Suppressor macrophage treated with lipopolysaccharide for 4 hours (primary cell): ENCODE measurements around the gene FAM118B.

Source experiments
- DNase-seq: peaks from one replicate; pipeline ENCODE4 v3.0.0-alpha.2; 2020

FAM118B gene

DNA sequence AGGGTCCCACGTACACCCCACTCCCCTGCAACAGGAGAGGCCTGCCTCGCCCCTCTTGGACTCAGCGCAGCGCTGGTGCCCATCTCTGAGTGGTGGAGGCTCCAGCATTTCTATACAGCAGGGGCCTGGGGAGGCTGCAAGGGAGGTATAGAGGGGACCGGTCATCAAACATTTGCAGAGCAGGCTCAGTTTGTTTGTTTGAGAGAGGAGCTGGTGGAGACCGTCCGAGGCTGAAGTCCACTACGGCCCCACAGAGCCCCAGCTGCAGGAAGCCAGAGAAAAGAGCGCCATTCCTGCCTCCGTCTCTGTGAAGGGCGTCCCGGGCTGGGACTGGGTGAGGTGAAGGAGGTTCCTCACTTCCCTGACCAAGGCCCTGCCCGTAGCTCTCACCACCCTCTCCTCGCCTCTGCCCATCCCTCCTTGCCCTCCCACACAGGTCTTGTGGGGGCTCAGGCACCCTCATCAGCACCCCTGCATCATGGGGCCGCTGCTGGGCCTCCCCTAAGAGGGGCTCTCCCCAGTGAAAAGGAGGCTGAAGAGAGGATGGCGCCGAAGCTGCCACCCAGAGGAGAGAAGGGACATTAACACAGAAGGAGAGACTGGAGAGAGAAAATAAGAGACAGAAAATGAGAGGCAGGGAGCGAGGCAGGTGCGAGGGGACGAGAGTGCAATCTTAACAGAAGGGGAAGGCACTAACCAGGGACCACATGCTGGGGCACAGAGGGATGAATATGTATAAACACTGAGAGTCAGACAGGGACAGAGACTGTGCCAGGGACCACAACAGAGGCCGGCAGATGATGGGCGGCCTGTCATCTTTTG lies 24.7 kb upstream of the FAM118B start:
- no peak for DNase-seq

DNA sequence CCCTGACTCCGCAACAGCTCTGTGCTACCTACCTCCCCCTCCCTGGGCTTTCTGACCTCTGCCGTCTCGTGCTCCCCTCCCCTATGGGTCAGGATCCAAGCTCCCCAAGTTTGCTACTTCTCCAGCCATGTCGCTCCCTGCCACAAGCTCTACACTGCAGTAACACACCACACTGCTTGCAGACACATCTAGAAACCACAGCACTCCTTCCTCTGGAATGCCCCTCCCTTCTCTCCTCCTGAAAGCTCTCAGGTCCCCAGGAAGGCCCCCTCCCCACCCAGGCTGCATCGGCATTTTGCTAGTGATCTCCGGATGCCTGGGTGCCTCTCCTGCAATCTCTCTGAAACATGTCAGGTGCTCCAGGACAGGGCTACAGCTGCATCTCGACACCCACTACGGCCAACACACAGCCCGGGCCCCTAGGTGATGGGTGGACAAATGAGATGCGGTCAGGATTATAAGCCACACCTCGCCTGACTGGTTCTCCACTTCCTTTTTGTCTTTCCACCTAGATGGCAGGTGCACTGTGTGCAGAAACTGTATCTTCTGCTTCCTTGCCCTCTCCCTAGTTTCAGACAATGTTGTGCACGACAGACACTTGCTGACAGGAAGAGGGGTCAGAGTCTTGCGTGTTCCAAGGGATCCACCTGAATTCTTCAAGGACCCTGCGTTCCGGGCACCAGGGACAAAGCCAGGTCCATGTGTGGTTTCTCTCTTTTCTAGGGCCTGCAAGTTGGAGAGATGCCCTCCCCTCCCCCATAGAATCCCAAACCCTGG lies 23.1 kb upstream of the FAM118B start:
- no peak for DNase-seq

DNA sequence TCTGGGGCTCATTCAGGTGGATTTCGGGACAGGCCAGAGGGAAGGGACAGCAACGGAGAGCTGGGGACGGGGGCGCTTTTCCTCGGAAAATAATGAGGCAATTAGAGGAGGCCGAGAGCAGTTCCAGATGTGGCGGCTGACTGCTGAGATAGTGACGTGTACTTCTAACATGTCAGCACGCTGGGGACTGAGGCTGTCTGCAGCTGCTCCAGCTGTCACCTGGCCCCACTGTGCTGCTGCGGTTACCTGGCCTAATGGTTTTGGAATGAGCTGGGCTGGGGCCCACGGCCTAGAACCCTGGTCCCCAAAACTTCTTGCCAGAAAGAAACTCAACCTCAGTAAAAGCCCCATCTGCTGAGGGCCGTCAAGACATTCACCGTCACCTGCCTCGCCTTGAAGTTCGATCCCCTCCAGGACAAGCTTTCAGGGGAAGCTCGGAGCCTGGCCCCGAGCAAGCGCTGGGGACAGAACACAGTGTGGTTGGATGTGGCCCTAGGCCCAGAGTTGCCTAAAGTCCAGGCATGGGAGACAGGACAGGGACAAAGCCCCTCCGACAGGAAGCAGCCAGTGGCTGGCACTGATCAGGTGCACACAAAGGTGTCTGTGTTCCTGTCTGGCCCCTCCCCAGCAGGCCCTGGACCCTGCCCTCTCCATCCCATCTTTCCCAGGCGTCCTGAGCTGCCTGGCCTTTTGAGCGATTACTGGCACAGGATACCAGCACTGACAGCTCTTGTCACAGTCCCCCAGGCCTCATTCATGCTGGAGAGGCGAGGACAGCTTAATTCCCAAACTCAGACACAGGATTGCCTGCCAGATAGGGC lies 22.3 kb upstream of the FAM118B start:
- no peak for DNase-seq

DNA sequence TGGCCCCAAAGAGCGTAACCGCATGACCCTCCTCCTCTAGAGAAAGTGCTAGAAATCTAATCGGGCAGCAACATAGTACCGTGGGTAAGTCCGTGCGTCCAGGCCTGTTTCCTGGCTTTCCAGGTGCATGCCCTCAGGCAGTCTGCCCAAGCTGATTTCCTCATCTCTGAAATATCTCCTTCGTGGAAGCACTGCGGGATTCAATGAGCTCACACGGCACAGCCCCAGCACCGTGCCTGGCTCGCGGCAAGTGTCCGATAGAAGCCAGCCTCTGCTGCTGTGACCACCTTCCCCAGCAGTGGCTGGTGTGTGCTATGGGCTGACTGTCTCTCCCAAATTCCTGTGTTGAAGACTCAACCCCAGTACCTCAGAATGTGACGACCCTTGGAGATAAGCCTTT lies 20.8 kb upstream of the FAM118B start:
- no peak for DNase-seq

DNA sequence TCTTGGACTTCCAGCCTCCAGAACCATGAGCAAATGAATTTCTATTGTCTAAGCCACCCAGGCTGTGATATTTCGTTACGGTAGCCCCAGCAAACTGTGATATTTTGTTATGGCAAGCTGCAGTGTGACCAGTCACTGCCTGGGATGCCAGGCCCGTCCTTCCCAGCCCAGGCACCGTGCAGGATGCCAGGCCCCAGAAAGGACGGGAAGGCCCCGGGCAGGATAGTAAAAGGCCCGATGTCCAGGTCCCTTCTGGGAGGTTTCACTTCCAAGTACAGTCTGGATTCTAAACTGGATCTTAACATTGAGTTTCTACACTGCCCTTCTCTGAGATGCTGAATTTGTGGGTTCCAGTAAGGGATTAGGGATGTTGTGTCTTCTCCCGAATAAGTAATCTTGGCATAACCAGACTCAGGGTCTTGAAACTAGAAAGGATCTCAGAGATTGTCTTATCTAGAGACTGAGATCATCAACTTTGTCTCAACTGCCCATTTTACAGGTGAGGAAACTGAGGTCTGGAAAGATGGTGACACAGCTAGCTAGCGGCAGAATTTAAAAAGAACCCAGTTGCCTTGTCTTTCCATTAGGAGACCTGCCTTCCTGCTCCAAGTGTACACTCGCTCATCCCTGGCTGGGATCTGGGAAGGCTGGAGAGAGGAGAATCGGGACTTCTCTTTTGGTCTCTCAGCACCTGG lies 20.1 kb upstream of the FAM118B start:
- DNase-seq: no peak

DNA sequence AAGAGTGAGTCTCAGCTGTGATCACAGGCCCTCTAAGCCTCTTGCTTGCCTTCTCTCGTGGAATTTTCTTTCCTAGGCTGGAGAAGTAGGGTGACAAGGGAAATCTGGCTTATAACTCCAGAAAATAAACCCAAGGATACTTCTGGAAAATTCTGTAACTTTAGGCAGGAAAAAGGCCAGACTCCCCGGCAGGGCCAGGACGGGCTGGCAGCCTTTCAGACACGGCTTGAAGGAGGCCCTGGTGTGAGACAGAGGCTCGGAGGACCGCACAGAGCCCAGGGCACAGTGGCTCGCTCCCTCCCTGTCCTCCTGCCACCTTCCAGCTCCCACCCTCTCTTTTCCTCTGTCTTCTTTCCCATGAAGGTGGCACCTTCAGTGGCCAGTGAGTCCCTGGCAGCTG lies 19.2 kb upstream of the FAM118B start:
- no peak for DNase-seq

DNA sequence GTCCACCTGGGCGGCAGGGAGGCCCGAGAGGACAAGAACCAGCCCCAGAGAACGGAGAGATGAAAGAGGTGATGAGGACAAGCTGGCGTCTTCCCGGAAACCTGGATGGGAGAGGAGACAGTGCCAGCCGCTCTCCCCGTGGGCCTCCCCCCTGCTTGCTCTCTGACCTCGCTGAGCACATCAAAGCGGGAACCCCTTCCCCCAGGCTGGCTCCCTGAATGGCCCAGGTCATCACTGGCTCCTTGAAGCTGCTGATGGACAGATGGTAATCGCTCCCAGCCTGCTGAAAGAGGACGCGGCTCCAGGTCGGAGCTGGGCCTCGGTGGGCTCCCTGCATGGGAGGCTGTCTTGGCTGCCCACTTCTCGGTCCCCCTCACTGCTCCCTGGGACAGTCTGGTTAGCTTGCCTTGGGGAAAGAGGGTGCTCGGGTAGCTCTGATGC lies 18.5 kb upstream of the FAM118B start:
- DNase-seq: no peak

DNA sequence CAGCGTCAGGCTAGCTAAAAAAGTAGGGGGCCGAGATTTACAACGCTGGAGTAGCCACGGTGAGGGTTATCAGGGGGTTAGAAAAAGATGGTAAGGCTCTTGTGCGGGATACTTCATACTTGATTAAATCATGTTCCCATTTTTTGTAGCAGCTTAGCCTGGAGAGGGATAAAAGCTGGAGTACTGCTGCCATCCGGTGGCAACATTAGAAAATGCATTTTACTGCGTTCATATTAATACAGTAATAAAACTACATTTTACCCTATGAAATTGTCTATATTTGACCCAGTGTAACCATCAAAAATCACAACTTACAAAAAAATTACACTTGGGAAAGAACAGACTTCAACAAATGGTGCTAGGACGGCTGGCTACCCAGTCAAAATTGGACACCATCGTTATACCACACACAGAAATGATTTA lies 17.4 kb upstream of the FAM118B start:
- DNase-seq: peak; percentile 59

DNA sequence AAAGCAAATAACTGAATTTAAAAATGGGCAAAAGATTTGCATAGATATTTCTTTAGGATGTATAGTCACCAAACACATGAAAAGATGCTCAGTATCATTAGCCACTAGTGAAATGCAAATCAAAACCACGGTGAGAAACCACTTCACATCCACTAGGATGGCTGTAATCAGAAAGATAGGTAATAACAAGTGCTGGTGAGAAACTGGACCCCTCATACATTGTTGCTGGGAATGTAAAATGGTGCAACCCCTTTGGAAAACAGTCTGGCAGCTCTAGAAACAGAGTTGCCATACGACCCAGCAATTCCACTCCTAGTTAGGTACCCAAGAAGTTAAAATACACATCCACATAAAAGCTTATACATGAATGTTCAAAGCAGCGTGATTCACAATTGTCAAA lies 16.5 kb upstream of the FAM118B start:
- no peak for DNase-seq

DNA sequence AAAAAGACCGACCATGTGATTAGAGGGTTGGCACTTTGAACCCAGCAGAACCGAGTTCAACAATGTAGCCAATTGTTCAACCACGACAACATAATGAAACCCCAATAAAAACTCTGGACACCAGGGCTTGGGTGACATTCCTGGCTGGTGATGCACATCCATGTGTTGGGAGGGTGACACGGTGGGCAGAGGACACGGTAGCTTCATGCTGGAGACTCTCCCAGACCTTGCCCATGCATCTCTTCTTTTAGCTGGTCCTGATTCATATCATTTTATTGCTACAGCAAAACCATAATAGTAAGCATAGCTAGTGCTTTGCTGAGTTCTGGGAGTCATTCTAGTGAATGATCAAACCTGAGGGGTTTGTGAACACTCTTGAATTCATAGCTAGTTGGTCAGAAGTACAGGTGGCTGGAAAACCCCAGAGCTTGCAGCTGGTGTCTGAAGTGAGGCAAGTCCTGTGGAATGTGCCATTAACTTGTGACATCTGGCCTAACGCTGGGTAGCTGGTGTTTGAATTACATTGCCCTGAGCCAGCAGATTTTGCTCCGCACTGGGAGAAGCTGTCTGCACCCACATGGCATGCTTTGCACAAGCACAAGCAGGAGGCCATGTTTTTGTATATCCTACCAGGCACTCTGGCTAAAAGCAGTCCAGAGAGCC lies 14.2 kb upstream of the FAM118B start:
- DNase-seq: no peak

DNA sequence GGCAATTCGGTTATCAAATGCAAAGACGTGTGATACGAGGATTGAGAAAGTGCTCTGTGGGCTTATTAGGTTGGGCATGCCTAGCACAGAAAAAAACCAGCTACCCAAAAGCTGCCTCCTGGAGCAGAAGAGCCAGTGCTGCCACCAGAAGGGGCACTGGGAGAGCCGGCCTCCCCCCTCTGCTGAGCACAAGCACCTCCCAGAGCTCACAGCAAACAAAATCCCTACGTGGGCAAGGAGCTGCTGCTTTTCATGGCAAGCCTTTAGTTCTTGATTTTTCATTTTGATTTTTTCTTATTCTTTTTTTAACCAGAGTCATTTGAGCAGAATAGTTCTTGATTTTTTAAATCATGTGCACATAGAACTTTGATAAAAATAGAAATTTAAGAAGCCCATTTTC lies 12.9 kb upstream of the FAM118B start:
- DNase-seq: no peak

DNA sequence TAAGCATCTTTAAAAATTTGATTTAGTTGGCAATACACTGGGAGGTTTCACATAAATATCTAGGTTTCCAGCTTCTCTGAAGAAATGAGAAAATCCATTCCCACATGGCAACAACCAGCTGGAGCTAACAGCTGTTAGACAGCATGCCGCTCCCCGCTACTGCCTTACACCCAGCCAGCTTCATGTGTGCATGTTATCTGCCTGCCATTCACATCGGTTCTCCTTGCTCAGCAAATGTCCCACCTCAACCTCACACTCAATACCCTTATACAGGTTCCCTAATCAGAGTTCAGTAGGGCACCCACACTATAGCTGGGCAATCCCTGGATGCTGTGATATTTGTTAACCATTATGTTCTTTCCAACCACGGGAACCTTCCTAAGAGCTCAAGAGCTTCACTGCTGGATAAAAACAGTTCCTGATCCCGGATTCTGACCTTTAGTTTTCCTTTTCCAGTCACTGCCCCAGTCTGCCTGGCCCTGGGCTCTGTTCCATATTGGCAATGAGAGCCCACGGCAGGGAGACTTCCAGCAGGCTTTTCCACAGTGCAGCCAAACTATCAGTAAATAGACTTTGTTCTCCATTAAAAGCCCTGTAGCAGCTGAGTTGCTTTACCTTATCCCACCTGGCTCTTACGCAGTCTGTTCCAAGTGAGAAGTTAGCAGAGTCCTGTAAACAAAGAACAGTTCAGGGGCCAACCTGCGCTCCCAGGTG lies 8.8 kb upstream of the FAM118B start:
- no peak for DNase-seq

DNA sequence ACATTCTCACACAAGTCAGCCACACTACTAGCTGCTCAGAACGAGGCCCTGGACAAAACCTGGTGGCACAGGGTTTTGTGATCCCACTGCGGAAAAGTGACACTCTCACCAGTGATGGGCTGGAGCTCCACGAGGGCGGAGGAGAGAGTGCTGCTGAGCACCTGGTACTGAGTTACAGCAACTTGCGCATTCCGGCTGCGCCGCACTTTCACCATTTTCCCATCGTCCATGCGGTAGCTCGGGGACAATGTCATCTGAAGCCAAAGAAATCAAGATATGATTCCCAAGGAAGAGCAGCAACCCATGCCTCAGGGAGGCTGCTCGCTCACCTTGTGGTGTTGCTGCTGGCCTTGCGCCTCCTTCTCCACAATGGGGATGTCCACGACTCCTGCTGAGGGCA lies 6.2 kb upstream of the FAM118B start:
- DNase-seq: no peak

DNA sequence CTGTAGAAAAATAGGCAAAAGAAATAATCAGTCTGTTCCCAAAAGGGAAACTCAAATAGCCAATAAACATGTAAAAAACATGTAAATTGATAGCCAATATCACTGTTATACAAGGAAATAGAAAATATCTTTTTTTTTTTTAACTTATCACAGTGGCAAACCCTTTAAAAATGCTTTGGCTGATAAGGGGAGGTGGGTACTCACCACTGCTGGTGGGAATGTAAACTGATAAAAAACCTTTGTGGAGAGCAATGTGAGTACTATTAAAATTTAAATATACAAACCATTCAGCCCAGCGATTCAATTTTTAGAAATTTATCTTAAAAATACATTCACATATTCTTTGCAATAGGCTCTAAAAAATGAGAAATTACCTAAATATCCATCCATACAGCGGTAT lies 3.7 kb upstream of the FAM118B start:
- no peak for DNase-seq

DNA sequence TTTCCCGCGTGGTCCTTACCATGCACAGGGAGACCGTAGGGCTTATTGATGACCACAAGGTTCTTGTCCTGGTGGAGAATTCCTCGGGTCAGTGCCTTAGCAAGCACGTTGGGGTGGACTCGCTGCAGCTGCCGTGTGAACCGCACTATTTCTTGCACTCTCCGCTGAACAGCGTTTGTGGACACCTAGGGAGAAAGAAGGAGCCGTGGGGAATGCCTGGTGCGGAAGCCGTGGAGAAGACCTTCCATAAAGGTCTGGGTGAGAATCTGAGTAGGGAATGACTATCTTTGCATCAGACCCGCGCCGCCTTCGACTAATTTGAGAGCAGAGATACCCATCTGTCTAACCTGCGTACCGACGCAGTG lies 729 bp upstream of the FAM118B start:
- DNase-seq: no peak

DNA sequence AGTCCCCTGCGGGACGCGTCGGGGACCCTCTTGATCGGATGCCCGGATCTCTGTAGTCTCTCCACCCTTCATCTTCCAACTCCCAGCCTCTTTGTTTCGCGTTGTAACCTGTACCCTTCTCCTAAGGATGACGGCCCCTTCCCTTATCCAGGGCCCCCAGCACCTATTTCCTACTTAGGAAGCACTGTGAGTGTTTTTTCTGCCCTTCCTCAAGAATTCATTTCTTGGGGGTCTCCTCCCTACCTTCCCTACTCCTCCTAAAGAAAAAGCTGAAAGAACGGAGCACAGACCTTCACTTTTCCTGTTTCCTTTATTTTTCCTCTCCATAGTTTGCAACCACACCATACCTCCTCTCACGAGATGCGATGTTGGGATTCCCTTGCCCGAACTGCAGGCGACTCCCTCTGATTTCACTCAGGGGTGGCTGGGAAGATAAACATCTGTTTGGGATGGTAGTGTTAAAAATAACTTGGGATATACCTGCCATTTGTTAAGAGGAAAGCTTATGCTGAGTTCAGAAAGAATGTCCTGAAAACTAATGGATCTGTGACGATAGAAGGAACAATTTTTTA lies 593 bp downstream of the FAM118B start:
- DNase-seq: peak; percentile 6

DNA sequence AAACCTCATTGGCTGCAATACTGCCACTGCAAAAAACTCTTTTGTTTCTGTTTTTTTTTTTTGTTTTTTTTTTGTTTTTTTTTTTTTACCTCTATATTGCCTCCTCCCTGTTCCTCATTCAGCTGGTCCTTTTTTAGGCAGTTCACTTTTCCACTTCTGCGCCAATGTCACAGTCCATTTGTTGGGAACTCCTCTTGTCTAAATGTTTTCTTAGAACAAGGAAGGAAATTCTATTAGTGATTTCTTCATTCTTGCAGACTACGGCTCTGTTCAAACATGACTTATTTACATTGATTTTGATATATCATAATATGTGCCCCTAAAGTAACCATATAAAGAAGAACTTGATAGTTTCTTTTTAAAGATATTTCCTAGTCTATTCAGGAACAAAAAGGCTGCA lies 2.9 kb downstream of the FAM118B start:
- peak; percentile 25 for DNase-seq

DNA sequence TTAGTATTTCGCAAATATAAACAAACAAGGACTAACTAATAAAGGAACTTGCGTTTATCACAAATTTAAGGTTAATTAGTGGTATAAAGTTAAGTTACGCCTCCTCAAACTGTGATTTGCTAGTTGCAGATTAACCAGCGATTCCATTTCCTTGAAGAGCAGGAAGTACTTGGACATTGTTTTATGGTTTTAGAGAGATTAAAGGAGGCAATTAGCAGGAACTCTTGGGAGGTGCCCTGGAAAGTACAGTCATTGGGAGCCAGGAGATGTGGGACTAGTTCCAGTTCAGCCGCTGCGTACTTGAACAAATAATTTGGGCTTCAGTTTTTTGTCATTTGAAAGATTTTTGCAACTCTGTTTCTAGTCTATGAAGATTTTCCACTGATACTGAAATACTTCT lies 3.3 kb downstream of the FAM118B start:
- DNase-seq: no peak

DNA sequence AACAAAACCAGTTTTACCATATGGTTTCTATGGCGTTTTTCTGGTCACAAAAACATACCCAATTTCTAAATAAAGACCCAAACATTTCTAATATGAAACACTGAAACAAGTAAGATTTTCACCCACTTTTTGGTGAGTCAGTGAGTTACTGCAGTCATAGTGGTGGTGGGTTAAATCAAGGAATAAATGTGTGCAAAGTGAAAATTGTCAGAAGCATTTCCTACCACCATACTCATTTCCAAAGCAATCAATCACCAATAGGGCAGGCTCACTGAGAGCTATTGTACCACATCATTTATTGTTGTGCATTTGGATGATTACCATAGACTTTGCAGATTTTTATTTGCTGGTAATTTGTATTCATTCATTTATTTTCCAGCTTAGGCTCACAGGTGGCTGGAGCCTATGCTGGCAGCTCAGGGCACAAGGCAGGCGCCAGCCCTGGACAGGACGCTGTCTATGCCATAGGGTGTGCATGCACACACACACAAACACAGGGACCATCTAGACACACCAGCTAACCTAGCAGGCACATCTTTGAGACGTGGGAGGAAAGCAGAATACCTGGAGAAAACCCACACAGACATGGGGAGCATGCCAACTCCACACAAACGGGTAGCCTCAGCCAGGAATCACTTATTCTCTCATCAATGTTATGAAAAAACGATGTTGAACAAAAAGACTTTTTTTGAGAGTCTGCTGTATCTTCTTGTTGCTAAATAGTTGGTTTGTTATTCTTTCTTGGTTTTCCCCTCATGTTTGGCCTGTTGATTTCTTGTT lies 5.1 kb downstream of the FAM118B start:
- DNase-seq: no peak

DNA sequence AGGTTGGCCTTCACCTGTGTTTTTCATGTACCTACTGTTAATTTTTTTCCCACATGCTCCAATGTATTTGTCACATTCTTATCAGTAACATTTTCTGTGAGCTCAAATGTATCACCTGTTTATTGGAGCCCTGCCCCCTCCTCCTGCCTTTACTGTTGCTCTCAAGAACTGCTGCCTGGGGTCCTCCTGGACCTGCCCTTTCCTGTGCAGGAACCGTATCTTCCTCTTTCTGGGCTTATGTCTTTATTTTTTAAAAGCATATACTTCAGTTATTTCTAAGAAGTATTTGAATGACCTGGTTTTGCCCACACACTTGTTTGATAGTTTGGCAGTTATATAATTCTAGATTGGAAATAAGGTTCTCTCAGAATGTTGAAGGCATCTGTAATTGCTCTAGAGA lies 5.9 kb downstream of the FAM118B start:
- DNase-seq: no peak

DNA sequence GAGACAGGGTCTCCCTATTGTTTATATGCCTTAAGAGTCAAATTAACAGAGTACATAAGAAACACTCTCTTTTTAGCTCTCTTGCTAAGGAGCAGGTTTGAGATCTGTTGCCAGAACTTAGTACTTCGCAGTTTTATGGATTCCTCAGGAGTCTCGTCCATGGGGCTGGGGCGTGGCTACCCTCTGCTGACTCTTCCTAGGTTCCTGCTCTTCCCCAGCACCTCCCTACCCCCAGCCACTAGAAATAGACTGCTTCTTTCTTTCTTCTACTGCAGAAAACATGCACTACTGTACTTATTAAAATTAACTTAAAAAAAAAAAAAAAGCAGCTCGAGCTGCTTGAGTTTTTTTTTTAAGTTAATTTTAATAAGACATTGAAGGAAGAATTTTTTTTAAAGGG lies 8.0 kb downstream of the FAM118B start:
- no peak for DNase-seq
